Caco-2 (cell line): ENCODE data around the gene DGKG. TPM values are rescaled to one million over a fixed set of nuclear protein-coding genes. Genes with fewer than 3 reads are reported as not detected.

ENCODE experiments used
- BruUV-seq: library from RNA; stranded (reverse); fragments of 400-500 nt; replicated peaks from 2 replicates; lab custom pipeline; 2021; lab: Mats Ljungman, UMichigan
- CTCF ChIA-PET: fragments of 300-600 bp; sonication (Branson Sonifier 250); formaldehyde crosslinking; loops from one replicate; lab custom pipeline; 2022; ENCODE audit warnings: antibody characterized with exemption; lab: Charles Lee
- POLR2A ChIA-PET: fragments of 300-600 bp; sonication (Branson Sonifier 250); formaldehyde crosslinking; loops from one replicate; lab custom pipeline; 2022; ENCODE audit warnings: antibody characterized with exemption; lab: Charles Lee
- DNase-seq, 2 experiments: peaks; one replicate each; pipeline versions ENCODE4 v3.0.0 to v3.0.0-alpha.2; 2020 to 2022
- H3K27me3 ChIP-seq: replicated peaks from 2 replicates; pipeline ENCODE4 v1.6.0; 2011; ENCODE audit warnings: low read length; ENCODE audit not compliant: control insufficient read depth, insufficient read depth
- H3K36me3 ChIP-seq: 2 replicates; pipeline ENCODE4 v1.5.1; 2011; ENCODE audit warnings: low read length; ENCODE audit not compliant: control insufficient read depth, insufficient read depth
- H3K4me1 ChIP-seq: fragments of 250-450 bp; sonication (Bioruptor Pico); 2 replicates; pipeline ENCODE4 v1.5.1; 2020; ENCODE audit warnings: mild to moderate bottlenecking
- H3K4me3 ChIP-seq: 2 replicates; pipeline ENCODE4 v1.5.1; 2011; ENCODE audit warnings: low read depth, mild to moderate bottlenecking, control low read depth, low read length
- H3K9me3 ChIP-seq: fragments of 250-450 bp; sonication (Bioruptor Pico); 2 replicates; pipeline ENCODE4 v1.5.1; 2020; ENCODE audit warnings: mild to moderate bottlenecking, moderate library complexity
- H3K27ac Mint-ChIP-seq: one replicate; pipeline ENCODE4 v1.8.0; 2022; ENCODE audit warnings: mixed read lengths; ENCODE audit not compliant: unreplicated experiment
- H3K27me3 Mint-ChIP-seq: one replicate; pipeline ENCODE4 v1.8.0; 2022; ENCODE audit warnings: mixed read lengths; ENCODE audit not compliant: insufficient read depth, unreplicated experiment
- H3K36me3 Mint-ChIP-seq: one replicate; pipeline ENCODE4 v1.8.0; 2022; ENCODE audit warnings: mild to moderate bottlenecking, mixed read lengths; ENCODE audit not compliant: insufficient read depth, unreplicated experiment
- H3K4me1 Mint-ChIP-seq: one replicate; pipeline ENCODE4 v1.8.0; 2022; ENCODE audit warnings: low read depth, mixed read lengths; ENCODE audit not compliant: unreplicated experiment
- H3K4me3 Mint-ChIP-seq: one replicate; pipeline ENCODE4 v1.8.0; 2022; ENCODE audit warnings: mild to moderate bottlenecking, moderate library complexity, mixed read lengths; ENCODE audit not compliant: unreplicated experiment
- H3K9me3 Mint-ChIP-seq: one replicate; pipeline ENCODE4 v1.8.0; 2022; ENCODE audit warnings: mixed read lengths; ENCODE audit not compliant: unreplicated experiment
- intact Hi-C: fragments of 100-400 bp; cut with micrococcal nuclease; formaldehyde crosslinking; loops from one replicate; pipeline ENCODE4 v1.10.0; 2022; ENCODE audit not compliant: unreplicated experiment
- total RNA-seq: library from RNA; stranded (reverse); gene quantifications from 2 replicates; pipeline ENCODE4 v1.2.3, GENCODE V29; 2022
- TF ChIP-seq, protein P1 (sequence below), 2 experiments: fragments of 200-600 bp in 1 of 2; IDR thresholded peaks; 1 replicate in 1 of 2; 2 replicates in 1 of 2; pipeline versions ENCODE4 v1.5.1 to v1.8.0; 2011 to 2022; ENCODE audit warnings: antibody characterized with exemption in 1 of 2, control low read depth in 1 of 2, inconsistent platforms in 1 of 2, low read depth in 1 of 2, low read length in 1 of 2, mild to moderate bottlenecking in 1 of 2, moderate library complexity in 1 of 2; ENCODE audit not compliant: insufficient read depth in 1 of 2, severe bottlenecking in 1 of 2, unreplicated experiment in 1 of 2

DGKG gene
- total RNA-seq, 1 experiment from 2014 or later: 0.32 TPM

GRCh38 chr3:186162221-186162620 lies 199.8 kb downstream of the DGKG start:
- H3K4me3 Mint-ChIP-seq: no peak overlapping the region

DNA sequence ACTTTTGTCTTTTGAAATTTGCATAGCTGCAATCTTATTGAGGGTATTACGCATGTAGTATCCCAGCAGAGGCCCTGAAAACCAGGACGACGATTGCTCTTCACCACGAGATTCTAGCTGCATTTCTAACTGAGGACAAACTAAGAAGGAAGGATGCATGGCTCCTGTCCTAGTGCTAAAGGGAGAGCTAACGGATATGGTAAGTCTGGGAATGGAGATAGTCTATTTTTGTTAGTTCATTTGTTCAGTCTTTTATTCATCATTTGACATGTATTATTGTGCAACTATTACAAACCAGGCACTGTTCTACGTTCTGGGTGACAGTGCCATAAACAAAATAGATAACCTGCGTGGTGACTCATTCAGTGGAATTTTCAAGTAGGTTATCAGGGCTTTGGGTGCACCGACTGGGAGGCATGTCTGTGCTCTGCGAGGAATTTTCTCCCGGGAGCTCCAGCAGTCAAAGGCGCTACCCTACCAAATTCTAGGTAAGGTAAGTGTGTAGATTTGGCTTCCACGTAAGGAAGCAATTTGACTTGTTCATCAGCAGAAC lies 201.3 kb downstream of the DGKG start:
- POLR2A ChIA-PET: no interaction called here
- peak overlapping the region; percentile 48 for H3K27ac Mint-ChIP-seq
- intact Hi-C loops: no loop called here
- CTCF ChIA-PET: no interaction called here
- H3K27me3 ChIP-seq: no peaks in the 10 kb centered on the region
- H3K36me3 ChIP-seq: no peaks in the 10 kb centered on the region
- no peaks in the 10 kb centered on the region for H3K27me3 Mint-ChIP-seq
- peaks cover 12% of the 10 kb centered on the region for H3K4me1 Mint-ChIP-seq
- H3K4me3 Mint-ChIP-seq: no peak overlapping the region
- no peaks in the 10 kb centered on the region for H3K9me3 ChIP-seq
- BruUV-seq: no TSS peak
- no peak overlapping the region for H3K4me3 ChIP-seq
- TF ChIP-seq, protein P1, sequence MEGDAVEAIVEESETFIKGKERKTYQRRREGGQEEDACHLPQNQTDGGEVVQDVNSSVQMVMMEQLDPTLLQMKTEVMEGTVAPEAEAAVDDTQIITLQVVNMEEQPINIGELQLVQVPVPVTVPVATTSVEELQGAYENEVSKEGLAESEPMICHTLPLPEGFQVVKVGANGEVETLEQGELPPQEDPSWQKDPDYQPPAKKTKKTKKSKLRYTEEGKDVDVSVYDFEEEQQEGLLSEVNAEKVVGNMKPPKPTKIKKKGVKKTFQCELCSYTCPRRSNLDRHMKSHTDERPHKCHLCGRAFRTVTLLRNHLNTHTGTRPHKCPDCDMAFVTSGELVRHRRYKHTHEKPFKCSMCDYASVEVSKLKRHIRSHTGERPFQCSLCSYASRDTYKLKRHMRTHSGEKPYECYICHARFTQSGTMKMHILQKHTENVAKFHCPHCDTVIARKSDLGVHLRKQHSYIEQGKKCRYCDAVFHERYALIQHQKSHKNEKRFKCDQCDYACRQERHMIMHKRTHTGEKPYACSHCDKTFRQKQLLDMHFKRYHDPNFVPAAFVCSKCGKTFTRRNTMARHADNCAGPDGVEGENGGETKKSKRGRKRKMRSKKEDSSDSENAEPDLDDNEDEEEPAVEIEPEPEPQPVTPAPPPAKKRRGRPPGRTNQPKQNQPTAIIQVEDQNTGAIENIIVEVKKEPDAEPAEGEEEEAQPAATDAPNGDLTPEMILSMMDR (IDR thresholded peaks at IDR 0.05; ENCODE audit: insufficient read depth in 1 of 2, low read depth in 1 of 2, low read length in 1 of 2, severe bottlenecking in 1 of 2, unreplicated experiment in 1 of 2): no peak
- peak in 1 of 2 experiments; percentile 31 for DNase-seq
- H3K4me1 ChIP-seq: peaks cover 6% of the 10 kb centered on the region
- H3K9me3 Mint-ChIP-seq: no peaks in the 10 kb centered on the region
- no peaks in the 10 kb centered on the region for H3K36me3 Mint-ChIP-seq

More at GRCh38 chr3:186162221-186162620, 199.8 kb downstream of the DGKG start:
- intact Hi-C loops: no loop called here
- H3K4me1 Mint-ChIP-seq: peaks cover 19% of the 10 kb centered on the region
- no peak overlapping the region for H3K27ac Mint-ChIP-seq
- H3K27me3 ChIP-seq: no peaks in the 10 kb centered on the region
- H3K27me3 Mint-ChIP-seq: no peaks in the 10 kb centered on the region
- no peaks in the 10 kb centered on the region for H3K36me3 ChIP-seq
- peaks cover 6% of the 10 kb centered on the region for H3K4me1 ChIP-seq
- no peaks in the 10 kb centered on the region for H3K9me3 Mint-ChIP-seq
- POLR2A ChIA-PET: no interaction called here
- H3K9me3 ChIP-seq: no peaks in the 10 kb centered on the region
- TF ChIP-seq, protein P1 (IDR thresholded peaks at IDR 0.05; ENCODE audit: insufficient read depth in 1 of 2, low read depth in 1 of 2, low read length in 1 of 2, severe bottlenecking in 1 of 2, unreplicated experiment in 1 of 2): no peak
- BruUV-seq: no TSS peak
- no peak for DNase-seq
- H3K4me3 ChIP-seq: no peak overlapping the region
- H3K36me3 Mint-ChIP-seq: no peaks in the 10 kb centered on the region
- CTCF ChIA-PET: no interaction called here

GRCh38 chr3:186154641-186155040 lies 207.4 kb downstream of the DGKG start:
- Histone ChIP-seq H3K4me1 (no peaks in the 10 kb centered on the region), H3K9me3 (no peaks in the 10 kb centered on the region), H3K4me3 (no peak overlapping the region), H3K36me3 (no peaks in the 10 kb centered on the region), H3K27me3 (no peaks in the 10 kb centered on the region)
- Mint-ChIP-seq H3K4me1 (no peaks in the 10 kb centered on the region), H3K4me3 (no peak overlapping the region), H3K36me3 (no peaks in the 10 kb centered on the region), H3K27ac (no peak overlapping the region), H3K9me3 (no peaks in the 10 kb centered on the region), H3K27me3 (no peaks in the 10 kb centered on the region)
- CTCF ChIA-PET: no interaction called here
- DNase-seq: no peak
- intact Hi-C loops: no loop called here
- TF ChIP-seq, protein P1 (IDR thresholded peaks at IDR 0.05; ENCODE audit: insufficient read depth in 1 of 2, low read depth in 1 of 2, low read length in 1 of 2, severe bottlenecking in 1 of 2, unreplicated experiment in 1 of 2): no peak
- POLR2A ChIA-PET: no interaction called here
- no TSS peak for BruUV-seq
